ENCODE data around the gene IHH. TPM values are rescaled to one million over a fixed set of nuclear protein-coding genes. Genes with fewer than 3 reads are reported as not detected.

Gene IHH
- total RNA-seq, 1 experiment from 2014 or later = 13.4 TPM

- no peak for DNase-seq (ENCODE audit: low spot score)
Observed at GRCh38 chr2:219076253-219076652, 15.5 kb upstream of the IHH start.

- DNase-seq (ENCODE audit: low spot score) = peak; percentile 79
Observed at GRCh38 chr2:219073413-219074129, 12.8 kb upstream of the IHH start.

GRCh38 chr2:219072741-219073250, 12.1 kb upstream of the IHH start:
- no peak for DNase-seq (ENCODE audit: low spot score)

GRCh38 chr2:219071131-219071816, 10.6 kb upstream of the IHH start:
- DNase-seq (ENCODE audit: low spot score) = peak; percentile 61

GRCh38 chr2:219065484-219065883, 4.8 kb upstream of the IHH start:
- DNase-seq (ENCODE audit: low spot score) = no peak

GRCh38 chr2:219062081-219062480, 1.4 kb upstream of the IHH start:
- no peak for DNase-seq (ENCODE audit: low spot score)

- DNase-seq (ENCODE audit: low spot score) = no peak
Observed at GRCh38 chr2:219059725-219060682, 717 bp downstream of the IHH start.

GRCh38 chr2:219059375-219059724, 1.4 kb downstream of the IHH start:
- DNase-seq (ENCODE audit: low spot score) = peak; percentile 38

GRCh38 chr2:219058541-219059374, 2.0 kb downstream of the IHH start:
- DNase-seq (ENCODE audit: low spot score) = peak; percentile 77

- DNase-seq (ENCODE audit: low spot score) = peak; percentile 84
Observed at GRCh38 chr2:219057709-219058540, 2.8 kb downstream of the IHH start.

- no peak for DNase-seq (ENCODE audit: low spot score)
Observed at GRCh38 chr2:219056896-219057708, 3.6 kb downstream of the IHH start.

GRCh38 chr2:219056176-219056895, 4.4 kb downstream of the IHH start:
- no peak for DNase-seq (ENCODE audit: low spot score)

- no peak for DNase-seq (ENCODE audit: low spot score)
Observed at GRCh38 chr2:219054956-219055903, 5.5 kb downstream of the IHH start.

GRCh38 chr2:219049282-219049681, 11.4 kb downstream of the IHH start:
- DNase-seq (ENCODE audit: low spot score) = peak; percentile 61

- peak; percentile 68 for DNase-seq (ENCODE audit: low spot score)
Observed at GRCh38 chr2:219045937-219046550, 14.7 kb downstream of the IHH start.

GRCh38 chr2:219042750-219043149, 18.0 kb downstream of the IHH start:
- DNase-seq (ENCODE audit: low spot score) = peak; percentile 43

- no peak for DNase-seq (ENCODE audit: low spot score)
Observed at GRCh38 chr2:219042157-219042556, 18.6 kb downstream of the IHH start.

Data from HT-29 (cell line).